ENCODE data around the gene CCL21. TPM values are rescaled to one million over a fixed set of nuclear protein-coding genes. Genes with fewer than 3 reads are reported as not detected.
A peak's percentile ranks its signal among the peaks of the same experiment; 100 is the strongest.

The CCL21 gene
- polyA plus RNA-seq, 2 of the 4 experiments (the other 2 are of a cell fraction) = not detected

DNA sequence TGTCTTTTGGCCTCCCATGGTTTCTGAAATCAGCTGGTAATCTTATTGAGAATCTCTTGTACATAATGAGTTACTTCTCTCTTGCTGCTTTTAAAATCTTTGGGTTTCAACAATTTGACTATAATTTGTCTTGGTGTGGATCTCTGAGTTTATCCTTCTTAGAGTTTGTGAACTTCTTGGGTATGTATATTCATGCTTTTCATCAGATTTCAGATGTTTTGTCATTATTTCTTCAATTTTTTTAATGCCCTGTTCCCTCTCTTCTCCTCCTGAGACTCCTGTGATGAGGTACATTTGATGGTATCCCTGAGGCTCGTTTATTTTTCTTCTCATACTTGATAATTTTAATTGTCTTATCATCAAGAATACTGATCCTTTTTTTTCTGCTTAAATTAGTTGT lies 2.2 kb upstream of the CCL21 start:
- no peak overlapping the region for H3K27ac ChIP-seq
- WGBS (ENCODE audit: missing lambda C conversion rate) = 0% methylated on average over 1 of the region's 1 CpG
- ATAC-seq = no peak
- CTCF ChIA-PET = interaction anchor here (0.6 to 8.1 kb wide), 3 partner anchors 11 to 569 kb away, joined by 3 to 87 read pairs (median 3); no protein-coding TSS in a partner anchor
- DNase-seq (ENCODE audit: low read depth in 1 of 2, low spot score in 1 of 2) = no peak
- H3K9me3 ChIP-seq = no peaks in the 10 kb centered on the region
- no peak overlapping the region for H3K4me3 ChIP-seq
- TF ChIP-seq EHMT2 (IDR thresholded peaks at IDR 0.05; ENCODE audit: low read depth) (no peak), ZC3H11A (IDR thresholded peaks at IDR 0.05) (no peak), HDAC2 (IDR thresholded peaks at IDR 0.05) (no peak), FOSL2 (IDR thresholded peaks at IDR 0.05) (no peak), FOSL2 (CRISPR knock-in tag; IDR thresholded peaks at IDR 0.05) (no peak), MAFK (IDR thresholded peaks at IDR 0.05; ENCODE audit: partially characterized antibody) (no peak), POLR2AphosphoS2 (conservative IDR thresholded peaks at IDR 0.05; ENCODE audit: low read length) (no peak), JUN (IDR thresholded peaks at IDR 0.05) (no peak), KDM5A (IDR thresholded peaks at IDR 0.05) (no peak), RFX5 (IDR thresholded peaks at IDR 0.05) (no peak)
- FAIRE-seq = peak; percentile 23
- H3K4me1 ChIP-seq = no peaks in the 10 kb centered on the region
- POLR2A ChIA-PET = no interaction called here
- H3K4me2 ChIP-seq = no peak overlapping the region

DNA sequence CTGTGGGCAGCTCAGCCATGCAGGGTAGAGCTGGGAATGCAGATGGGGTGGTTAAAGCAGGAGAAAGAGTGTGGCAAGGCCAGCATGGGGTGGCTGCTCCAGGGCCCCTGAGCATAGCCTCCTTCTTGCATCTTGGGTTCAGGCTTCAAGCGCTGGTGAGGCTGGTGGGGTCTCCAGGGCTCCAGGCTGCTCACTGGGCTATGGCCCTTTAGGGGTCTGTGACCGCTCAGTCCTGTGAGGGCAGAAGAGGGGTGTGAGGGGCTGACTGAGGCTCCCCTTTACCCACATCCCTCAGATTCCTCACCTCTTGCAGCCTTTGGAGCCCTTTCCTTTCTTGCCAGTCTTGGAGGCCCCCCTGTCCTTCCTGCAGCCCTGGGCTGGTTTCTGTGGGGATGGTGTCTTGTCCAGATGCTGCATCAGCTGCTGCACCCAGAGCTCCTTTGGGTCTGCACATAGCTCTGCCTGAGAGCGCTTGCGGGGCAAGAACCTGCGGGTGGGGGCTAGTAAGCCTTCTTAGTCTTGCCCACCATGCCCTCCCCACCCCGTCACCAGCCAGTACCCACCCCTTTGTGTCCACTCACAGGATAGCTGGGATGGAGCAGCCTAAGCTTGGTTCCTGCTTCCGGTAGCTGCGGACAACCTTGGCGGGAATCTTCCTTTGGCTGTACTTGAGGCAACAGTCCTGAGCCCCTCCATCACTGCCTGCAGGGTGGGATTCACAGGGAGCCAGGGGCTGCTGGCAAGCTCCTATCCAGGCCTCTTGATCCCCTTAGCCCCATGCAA lies 549 bp downstream of the CCL21 start:
- H3K4me2 ChIP-seq = no peak overlapping the region
- DNase-seq (ENCODE audit: low read depth in 1 of 2, low spot score in 1 of 2) (no peak), ATAC-seq (peak in 1 of 2 experiments; percentile 33; a peak in 2 of 6 replicates), FAIRE-seq (no peak)
- CTCF ChIA-PET = interaction anchor here (1.4 to 3.7 kb wide), 3 partner anchors 9 to 285 kb away, joined by 4 to 43 read pairs (median 7); no protein-coding TSS in a partner anchor
- H3K4me3 ChIP-seq = no peak overlapping the region
- H3K9me3 ChIP-seq = no peaks in the 10 kb centered on the region
- H3K27ac ChIP-seq = no peak overlapping the region
- TF ChIP-seq PHF8 (IDR thresholded peaks at IDR 0.05; ENCODE audit: borderline replicate concordance, low read depth) (no peak), EHMT2 (IDR thresholded peaks at IDR 0.05; ENCODE audit: low read depth) (no peak), NPAS2 (CRISPR knock-in tag; IDR thresholded peaks at IDR 0.05; ENCODE audit: borderline replicate concordance) (no peak), ZSCAN20 (CRISPR knock-in tag; IDR thresholded peaks at IDR 0.05) (no peak), TP53 (CRISPR knock-in tag; IDR thresholded peaks at IDR 0.05) (no peak), CBX8 (IDR thresholded peaks at IDR 0.05) (no peak), JUN (IDR thresholded peaks at IDR 0.05) (no peak), HOXB5 (CRISPR knock-in tag; IDR thresholded peaks at IDR 0.05) (no peak), EHF (CRISPR knock-in tag; IDR thresholded peaks at IDR 0.05) (no peak), ZNF302 (CRISPR knock-in tag; IDR thresholded peaks at IDR 0.05) (no peak), KDM1A (IDR thresholded peaks at IDR 0.05; ENCODE audit: low read depth) (no peak), POLR2A (IDR thresholded peaks at IDR 0.05; ENCODE audit: low read length) (no peak), POLR2AphosphoS2 (conservative IDR thresholded peaks at IDR 0.05; ENCODE audit: low read length) (no peak), ZFP36 (IDR thresholded peaks at IDR 0.05; ENCODE audit: borderline replicate concordance, partially characterized antibody) (no peak)
- no peaks in the 10 kb centered on the region for H3K4me1 ChIP-seq
- whole genome bisulfite sequencing (ENCODE audit: missing lambda C conversion rate) = 67% methylated on average over 5 of the region's 9 CpGs
- POLR2A ChIA-PET = no interaction called here

DNA sequence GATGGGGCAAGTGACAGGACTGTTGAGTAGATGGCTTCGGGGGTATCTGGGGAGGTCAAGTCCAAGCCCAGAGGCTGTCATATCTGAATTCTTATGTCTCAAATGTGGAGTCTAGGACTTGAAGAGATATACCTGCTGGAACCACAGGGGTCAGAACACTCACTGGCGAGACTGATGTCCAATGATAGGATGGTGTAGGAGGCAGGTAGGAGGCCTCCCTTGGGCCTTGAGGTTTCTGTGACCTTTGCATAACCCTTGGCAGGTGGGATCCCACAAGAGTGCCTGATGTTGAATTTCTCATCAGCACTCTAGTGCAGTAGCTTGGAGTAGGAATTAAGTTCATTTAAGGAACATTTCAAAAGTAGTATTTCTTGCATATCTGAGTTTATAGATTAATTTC lies 2.8 kb downstream of the CCL21 start:
- Histone ChIP-seq H3K4me1 (no peaks in the 10 kb centered on the region), H3K27ac (no peak overlapping the region), H3K9me3 (no peaks in the 10 kb centered on the region), H3K4me3 (no peak overlapping the region), H3K4me2 (no peak overlapping the region)
- POLR2A ChIA-PET = no interaction called here
- DNase-seq (ENCODE audit: low read depth in 1 of 2, low spot score in 1 of 2) = no peak
- no peak for ATAC-seq
- CTCF ChIA-PET = no interaction called here
- no peak for FAIRE-seq
- WGBS (ENCODE audit: missing lambda C conversion rate) = 37% methylated on average over 2 of the region's 2 CpGs
- TF ChIP-seq, protein P1, sequence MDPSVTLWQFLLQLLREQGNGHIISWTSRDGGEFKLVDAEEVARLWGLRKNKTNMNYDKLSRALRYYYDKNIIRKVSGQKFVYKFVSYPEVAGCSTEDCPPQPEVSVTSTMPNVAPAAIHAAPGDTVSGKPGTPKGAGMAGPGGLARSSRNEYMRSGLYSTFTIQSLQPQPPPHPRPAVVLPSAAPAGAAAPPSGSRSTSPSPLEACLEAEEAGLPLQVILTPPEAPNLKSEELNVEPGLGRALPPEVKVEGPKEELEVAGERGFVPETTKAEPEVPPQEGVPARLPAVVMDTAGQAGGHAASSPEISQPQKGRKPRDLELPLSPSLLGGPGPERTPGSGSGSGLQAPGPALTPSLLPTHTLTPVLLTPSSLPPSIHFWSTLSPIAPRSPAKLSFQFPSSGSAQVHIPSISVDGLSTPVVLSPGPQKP (IDR thresholded peaks at IDR 0.05; ENCODE audit: low read depth, low read length) = no peak
- TF ChIP-seq CEBPB (IDR thresholded peaks at IDR 0.05) (no peak), CBX2 (IDR thresholded peaks at IDR 0.05; ENCODE audit: borderline replicate concordance, low read depth) (no peak), KDM5A (IDR thresholded peaks at IDR 0.05) (no peak), NFE2L2 (conservative IDR thresholded peaks at IDR 0.05; ENCODE audit: low read length) (no peak), SMC3 (IDR thresholded peaks at IDR 0.05) (no peak), RARB (CRISPR knock-in tag; IDR thresholded peaks at IDR 0.05) (no peak), ZFP36 (IDR thresholded peaks at IDR 0.05; ENCODE audit: borderline replicate concordance, partially characterized antibody) (no peak), MYC (IDR thresholded peaks at IDR 0.05; ENCODE audit: borderline replicate concordance, low read length) (no peak), CHD2 (IDR thresholded peaks at IDR 0.05; ENCODE audit: low read length, partially characterized antibody) (no peak), FOXS1 (CRISPR knock-in tag; IDR thresholded peaks at IDR 0.05) (no peak), JUNB (IDR thresholded peaks at IDR 0.05) (no peak), HOXB5 (CRISPR knock-in tag; IDR thresholded peaks at IDR 0.05) (no peak)
- TF ChIP-seq, protein P2, sequence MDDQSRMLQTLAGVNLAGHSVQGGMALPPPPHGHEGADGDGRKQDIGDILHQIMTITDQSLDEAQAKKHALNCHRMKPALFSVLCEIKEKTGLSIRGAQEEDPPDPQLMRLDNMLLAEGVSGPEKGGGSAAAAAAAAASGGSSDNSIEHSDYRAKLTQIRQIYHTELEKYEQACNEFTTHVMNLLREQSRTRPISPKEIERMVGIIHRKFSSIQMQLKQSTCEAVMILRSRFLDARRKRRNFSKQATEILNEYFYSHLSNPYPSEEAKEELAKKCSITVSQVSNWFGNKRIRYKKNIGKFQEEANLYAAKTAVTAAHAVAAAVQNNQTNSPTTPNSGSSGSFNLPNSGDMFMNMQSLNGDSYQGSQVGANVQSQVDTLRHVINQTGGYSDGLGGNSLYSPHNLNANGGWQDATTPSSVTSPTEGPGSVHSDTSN (IDR thresholded peaks at IDR 0.05) = no peak
- TF ChIP-seq, protein P3, sequence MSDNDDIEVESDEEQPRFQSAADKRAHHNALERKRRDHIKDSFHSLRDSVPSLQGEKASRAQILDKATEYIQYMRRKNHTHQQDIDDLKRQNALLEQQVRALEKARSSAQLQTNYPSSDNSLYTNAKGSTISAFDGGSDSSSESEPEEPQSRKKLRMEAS (IDR thresholded peaks at IDR 0.05) = no peak
- TF ChIP-seq, protein P4, sequence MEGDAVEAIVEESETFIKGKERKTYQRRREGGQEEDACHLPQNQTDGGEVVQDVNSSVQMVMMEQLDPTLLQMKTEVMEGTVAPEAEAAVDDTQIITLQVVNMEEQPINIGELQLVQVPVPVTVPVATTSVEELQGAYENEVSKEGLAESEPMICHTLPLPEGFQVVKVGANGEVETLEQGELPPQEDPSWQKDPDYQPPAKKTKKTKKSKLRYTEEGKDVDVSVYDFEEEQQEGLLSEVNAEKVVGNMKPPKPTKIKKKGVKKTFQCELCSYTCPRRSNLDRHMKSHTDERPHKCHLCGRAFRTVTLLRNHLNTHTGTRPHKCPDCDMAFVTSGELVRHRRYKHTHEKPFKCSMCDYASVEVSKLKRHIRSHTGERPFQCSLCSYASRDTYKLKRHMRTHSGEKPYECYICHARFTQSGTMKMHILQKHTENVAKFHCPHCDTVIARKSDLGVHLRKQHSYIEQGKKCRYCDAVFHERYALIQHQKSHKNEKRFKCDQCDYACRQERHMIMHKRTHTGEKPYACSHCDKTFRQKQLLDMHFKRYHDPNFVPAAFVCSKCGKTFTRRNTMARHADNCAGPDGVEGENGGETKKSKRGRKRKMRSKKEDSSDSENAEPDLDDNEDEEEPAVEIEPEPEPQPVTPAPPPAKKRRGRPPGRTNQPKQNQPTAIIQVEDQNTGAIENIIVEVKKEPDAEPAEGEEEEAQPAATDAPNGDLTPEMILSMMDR (IDR thresholded peaks at IDR 0.05) = no peak
